ENCODE measurements around the gene SLC16A7. TPM values are rescaled to one million over a fixed set of nuclear protein-coding genes. Genes with fewer than 3 reads are reported as not detected.

SLC16A7 gene
- total and polyA plus RNA-seq, 2 of the 8 experiments (the other 6 are each of a cell fraction or from before 2014, with no cell fraction given) = 0.74 to 4.3 TPM

- TF ChIP-seq CHD7 (IDR thresholded peaks at IDR 0.05; ENCODE audit: insufficient replicate concordance, low read length) (no peak), EP300 (IDR thresholded peaks at IDR 0.05; ENCODE audit: borderline replicate concordance in 1 of 2, low read depth in 2 of 2, low read length in 2 of 2) (no peak), BRCA1 (IDR thresholded peaks at IDR 0.05; ENCODE audit: low read depth, low read length) (no peak), GTF2F1 (IDR thresholded peaks at IDR 0.05; ENCODE audit: borderline replicate concordance, low read depth, low read length) (no peak), POLR2A (IDR thresholded peaks at IDR 0.05; ENCODE audit: control extremely low read depth in 1 of 2, low read depth in 2 of 2, low read length in 2 of 2) (no peak), SP1 (IDR thresholded peaks at IDR 0.05; ENCODE audit: low read depth, low read length) (no peak), POLR2AphosphoS5 (IDR thresholded peaks at IDR 0.05; ENCODE audit: low read depth, low read length) (no peak), ASH2L (IDR thresholded peaks at IDR 0.05; ENCODE audit: low read length) (no peak), TCF12 (IDR thresholded peaks at IDR 0.05; ENCODE audit: low read depth, low read length) (no peak), NANOG (IDR thresholded peaks at IDR 0.05; ENCODE audit: insufficient read depth, low read depth, low read length, poor library complexity, severe bottlenecking) (no peak), NRF1 (IDR thresholded peaks at IDR 0.05; ENCODE audit: low read depth, low read length) (no peak), RBBP5 (IDR thresholded peaks at IDR 0.05; ENCODE audit: borderline replicate concordance, low read depth, low read length) (no peak), CHD2 (IDR thresholded peaks at IDR 0.05; ENCODE audit: low read length) (no peak)
Observed at GRCh38 chr12:59719701-59720100, 123.9 kb downstream of the SLC16A7 start (continued).

All from H1 (cell line).